Left lobe of liver (tissue), 2 donors: ENCODE results near the gene PITPNC1. TPM values are rescaled to one million over a fixed set of nuclear protein-coding genes. Genes with fewer than 3 reads are reported as not detected.
"Not testable (repeated sequence)": the region's sequence is repeated elsewhere in the genome, so short reads cannot be mapped to it uniquely, and the experiment has no call there.

Experiments
- ATAC-seq: fragments of 200-7000 bp; cut with Tn5 transposase; one replicate; pipeline ENCODE4 v1.9.1; 2020; ENCODE audit warnings: mild to moderate bottlenecking, moderate library complexity
- DNase-seq: peaks from one replicate; pipeline ENCODE4 v3.0.0-alpha.2; 2020; ENCODE audit warnings: low spot score
- total RNA-seq: library from RNA; stranded (reverse); gene quantifications from one replicate; pipeline ENCODE4 v1.2.1, GENCODE V29; 2021
- donor health status: DM: no; HTN: no; CAD: no; lungs with moderate emphysema.
- donor health status: DM: no; HTN: yes; CAD: no.

PITPNC1 gene
- total RNA-seq, 1 donor from 2014 or later: 13.1 TPM

DNA sequence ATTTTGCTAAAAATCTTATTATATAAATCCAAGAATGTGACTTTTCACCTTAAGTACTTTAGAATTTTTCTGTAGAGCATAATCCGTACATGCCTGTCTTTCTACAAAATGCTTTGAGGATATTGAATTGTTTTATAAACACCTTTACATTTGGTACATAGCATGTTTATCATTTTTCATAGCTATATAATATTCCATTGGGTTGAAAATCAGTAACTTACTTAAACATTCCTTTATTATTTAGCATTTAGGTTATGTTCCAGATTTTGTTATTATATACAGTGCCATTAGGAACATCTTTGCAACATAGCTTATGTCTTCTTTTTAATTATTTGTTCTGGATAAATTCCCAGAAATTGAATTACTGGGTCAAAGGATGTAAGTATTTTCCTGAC is 323.6 kb downstream of the PITPNC1 start:
- no peak for ATAC-seq
- no peak for DNase-seq

DNA sequence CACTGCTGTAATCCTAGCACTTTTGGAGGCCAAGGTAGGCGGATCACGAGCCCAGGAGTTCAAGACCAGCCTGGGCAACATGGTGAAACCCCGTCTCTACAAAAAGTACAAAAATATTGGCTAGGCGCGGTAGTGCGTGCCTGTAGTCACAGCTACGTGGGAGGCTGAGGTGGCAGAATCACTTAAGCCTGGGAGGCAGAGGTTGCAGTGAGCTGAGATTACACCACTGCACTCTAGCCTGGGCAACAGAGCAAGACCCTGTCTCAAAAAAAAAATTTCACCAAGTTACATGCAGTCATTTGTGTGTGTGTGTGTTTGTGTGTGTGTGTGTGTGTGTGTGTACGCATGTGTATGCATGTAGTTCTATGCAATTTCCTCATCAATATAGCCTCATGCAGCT is 325.8 kb downstream of the PITPNC1 start:
- ATAC-seq, DNase-seq: not testable (repeated sequence)

DNA sequence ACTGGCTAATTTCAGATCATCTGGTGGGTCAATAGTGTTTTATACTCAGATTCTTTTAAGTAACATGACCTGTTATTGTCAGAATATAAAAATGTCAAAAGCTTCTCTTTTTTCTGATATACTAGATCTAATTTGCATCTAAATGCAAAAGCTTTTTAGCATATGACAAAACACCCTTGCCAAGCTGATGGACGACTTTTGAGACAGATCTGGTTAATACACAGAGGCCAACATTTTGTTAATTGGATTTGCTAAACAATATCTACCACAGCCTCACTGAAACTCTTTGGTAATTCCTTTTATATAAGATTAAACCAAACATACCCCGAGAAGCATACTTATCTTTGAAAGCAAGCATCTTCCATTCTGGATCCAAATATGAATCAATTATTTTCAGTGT is 330.4 kb downstream of the PITPNC1 start:
- no peak for DNase-seq
- ATAC-seq: no peak

DNA sequence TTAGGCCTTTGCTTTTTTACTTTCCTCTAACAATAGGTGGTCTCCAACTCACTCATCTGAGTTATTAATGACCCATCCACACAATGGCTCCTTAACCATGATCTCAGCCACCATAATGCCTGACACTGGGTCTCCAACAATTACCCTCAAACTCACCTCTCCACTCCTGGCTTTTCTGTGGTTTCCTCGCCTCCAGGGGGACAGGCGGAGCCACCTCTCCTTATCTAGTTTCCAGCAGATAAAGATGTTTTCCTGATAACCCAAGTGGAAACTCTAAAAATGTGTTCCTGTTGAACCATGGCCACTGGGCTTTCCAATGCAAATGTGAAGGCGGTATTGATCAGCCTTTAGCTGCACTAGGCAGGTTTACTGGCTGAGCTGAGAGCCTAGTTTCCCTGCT is 331.3 kb downstream of the PITPNC1 start:
- ATAC-seq: no peak
- DNase-seq: no peak

DNA sequence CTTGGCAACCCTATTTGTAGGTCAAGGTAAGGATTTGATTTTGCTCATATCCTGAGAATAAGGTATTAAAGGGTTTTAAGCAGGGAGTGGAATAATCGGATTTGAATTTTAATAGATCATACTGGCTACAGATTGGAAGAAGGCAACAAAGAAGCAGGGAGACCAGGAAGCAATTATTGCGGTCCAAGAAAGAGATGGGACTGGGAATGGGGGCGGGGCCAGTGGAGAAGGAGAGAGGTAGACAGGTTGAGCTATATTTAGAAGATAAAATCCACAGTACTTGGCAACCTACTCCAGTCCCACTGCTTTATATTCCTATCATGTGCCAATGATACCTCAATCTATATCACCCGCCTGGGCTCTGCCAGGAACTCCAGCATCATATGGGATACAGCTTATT is 334.8 kb downstream of the PITPNC1 start:
- ATAC-seq: no peak
- no peak for DNase-seq

DNA sequence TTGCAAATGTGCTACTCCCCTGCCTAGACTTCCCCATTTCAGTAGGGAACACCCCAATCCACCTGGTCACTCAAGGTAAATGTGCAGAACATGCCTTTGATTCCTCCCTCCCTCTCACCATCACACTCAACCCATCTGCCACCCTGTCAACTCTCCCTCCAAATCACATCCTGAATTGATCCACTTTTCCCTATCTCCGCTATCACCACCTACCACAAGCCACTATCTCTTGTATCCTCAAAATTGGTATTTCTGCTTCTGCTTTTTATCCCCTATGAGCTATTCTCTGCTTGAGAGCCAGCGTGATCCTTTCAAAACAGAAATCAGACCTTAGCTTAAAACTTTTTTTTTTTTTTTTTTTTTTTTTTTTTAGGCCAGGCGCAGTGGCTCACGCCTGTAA is 335.3 kb downstream of the PITPNC1 start:
- DNase-seq (no peak), ATAC-seq (no peak)

DNA sequence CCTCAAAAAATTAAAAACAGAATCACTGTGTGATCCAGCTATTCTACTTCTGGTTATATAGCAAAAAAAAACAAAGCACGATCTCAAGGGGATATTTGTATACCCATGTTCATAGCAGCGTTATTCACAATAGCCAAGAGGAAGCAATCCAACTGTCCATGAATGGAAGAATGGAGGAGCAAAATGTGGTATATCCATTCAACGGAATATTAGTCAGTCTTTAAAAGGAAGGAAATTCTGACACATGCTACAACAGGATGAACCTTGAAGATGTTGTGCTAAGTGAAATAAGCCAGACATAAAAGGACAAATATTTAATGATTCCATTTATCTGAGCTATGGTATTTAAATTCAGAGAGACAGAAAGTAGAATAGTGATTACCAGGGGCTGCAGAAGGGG is 336.1 kb downstream of the PITPNC1 start:
- ATAC-seq: no peak
- no peak for DNase-seq

DNA sequence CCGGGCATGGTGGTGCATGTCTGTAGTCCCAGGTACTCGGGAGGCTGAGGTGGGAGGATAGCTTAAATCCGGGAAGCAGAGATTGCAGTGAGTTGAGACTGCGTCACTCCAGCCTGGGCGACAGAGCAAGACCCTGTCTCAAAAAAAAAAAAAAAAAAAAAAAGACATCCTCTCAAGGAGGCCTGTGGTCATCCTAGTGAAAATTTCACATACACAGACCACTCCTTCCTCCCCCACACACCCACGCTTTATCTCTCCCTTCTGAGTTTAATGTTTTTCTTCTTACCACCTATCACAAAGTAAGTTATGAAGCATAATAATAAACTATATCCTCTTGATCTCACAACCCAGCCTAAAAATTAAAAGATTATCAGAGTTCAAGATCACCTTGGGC is 339.3 kb downstream of the PITPNC1 start:
- DNase-seq: no peak
- ATAC-seq: no peak

DNA sequence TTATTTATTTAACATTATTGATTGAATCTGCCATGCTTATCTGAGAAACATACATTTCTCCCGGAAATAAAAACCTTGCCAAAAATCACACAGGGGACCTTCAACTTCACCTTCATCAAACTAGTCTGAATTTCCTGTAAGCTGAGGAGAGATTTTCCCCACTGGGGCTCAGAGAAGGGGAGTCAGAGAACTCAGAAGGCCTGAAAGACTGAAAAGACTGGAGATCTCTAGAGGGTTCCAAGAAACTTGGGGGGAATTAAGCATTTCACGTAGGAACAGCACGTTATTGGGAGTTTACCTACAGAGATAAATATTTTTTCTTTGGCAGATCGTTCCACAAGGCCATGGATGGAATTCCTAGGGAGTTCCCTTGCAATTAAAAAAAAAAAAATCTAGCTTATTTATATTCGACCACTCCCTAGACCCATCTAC is 340.1 kb downstream of the PITPNC1 start:
- ATAC-seq (no peak), DNase-seq (no peak)

DNA sequence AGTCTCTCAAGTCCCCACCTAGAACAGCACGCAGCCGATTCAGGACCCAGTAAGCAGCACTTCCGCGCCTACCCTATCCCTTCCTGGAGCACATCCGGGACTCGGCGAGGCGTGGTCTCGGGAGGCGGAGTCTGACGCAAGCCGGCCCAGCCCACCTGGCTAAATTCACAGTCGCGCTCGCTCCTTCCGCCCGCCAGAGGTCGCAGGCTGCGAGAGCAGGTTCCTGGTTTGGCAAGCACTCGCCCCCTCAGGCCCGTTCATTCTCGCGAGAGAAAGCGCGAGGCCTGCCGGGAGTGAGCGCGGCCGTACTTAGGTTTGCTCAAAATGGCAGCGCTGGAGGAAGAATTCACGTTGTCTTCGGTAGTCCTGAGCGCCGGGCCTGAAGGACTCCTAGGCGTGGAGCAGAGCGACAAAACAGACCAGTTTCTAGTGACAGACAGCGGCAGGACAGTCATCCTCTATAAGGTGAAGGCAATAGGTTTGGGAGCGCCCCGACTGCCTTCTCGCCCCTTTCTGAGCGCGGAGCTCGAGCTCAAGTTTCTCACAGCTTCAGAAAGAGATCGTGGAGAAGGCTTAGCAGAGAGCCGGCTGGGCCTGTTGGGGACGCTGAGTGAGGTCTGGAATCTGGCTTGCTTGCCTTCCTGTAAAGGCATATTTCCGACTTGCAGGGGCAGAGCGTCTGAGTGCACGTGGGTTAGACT is 340.7 kb downstream of the PITPNC1 start, which contains the start of gene NOL11:
Gene NOL11, plus strand, starts transcription at position 313 of the 701 bp plus-strand sequence. Its CDS starts 12 bp downstream, at position 325.
- peak; percentile 98 for ATAC-seq
- DNase-seq: peak; percentile 100

DNA sequence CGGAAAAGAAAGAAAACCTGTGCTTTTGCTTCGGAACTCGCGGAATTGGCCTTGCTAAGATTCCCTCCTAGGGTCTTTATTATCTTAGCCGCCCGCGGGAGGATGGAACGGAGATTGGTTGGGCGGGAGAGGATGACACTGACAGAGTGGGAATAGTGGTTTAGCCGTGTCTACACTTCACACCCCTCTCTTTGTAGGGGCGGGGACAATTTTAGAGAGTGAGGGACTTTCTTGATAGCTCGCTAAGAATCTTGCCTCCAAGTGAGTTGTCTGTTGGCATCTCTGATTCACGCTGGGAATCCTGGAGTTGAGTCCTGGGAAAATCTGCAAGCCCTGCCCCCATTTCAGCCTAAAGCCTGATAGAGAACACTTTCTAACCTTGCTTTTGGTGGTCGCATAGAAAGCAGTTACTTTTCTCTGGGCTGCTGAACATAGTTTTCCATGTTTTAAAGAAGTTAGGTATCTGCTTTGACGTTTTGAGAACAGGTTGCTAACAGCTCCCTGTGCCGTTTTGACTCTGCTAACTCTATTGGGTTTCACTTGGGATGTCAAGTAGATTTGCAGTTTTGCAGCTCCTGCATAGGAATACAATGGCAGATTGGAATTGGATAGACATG is 341.4 kb downstream of the PITPNC1 start:
- ATAC-seq: peak; percentile 25

DNA sequence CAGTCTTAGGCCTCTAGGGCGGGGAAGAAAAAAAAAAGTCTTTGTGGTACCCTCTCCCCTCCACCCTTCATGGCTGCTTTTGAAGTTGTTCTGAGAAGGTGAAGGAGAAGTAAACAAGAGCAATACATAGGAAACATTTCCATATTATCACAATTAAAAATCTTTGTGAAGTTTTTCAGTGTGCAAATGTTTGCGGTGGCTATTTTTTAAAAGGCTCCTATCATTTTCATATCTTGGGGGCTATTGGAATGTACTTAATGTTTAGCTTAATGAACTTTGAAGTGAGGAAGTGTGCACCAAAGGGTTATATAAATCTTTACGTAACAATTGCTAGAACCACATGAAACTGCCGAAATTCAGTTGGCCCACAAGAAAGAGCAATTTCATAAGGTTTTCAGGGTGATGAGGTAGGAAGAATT is 348.3 kb downstream of the PITPNC1 start:
- no peak for ATAC-seq
- DNase-seq: no peak

More for the DNA sequence above, 341.4 kb downstream of the PITPNC1 start:
- DNase-seq: no peak

DNA sequence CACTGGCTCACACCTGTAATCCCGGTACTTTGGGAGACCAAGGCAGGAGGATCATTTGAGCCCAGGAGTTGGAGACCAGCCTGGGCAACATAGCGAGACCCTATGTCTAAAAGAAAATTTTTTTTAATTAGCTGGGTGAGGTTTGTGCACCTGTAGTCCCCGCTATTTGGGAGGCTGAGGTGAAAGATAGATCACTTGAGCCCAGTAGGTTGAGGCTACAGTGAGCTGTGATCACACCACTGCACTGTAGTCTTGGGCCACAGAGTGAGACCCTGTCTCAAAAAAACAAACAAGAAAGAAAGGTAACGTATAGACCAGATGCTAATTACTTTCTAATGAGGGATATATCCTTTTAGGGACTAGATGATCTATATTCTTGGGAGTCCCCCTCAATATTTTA is 348.7 kb downstream of the PITPNC1 start:
- no peak for DNase-seq
- no peak for ATAC-seq

DNA sequence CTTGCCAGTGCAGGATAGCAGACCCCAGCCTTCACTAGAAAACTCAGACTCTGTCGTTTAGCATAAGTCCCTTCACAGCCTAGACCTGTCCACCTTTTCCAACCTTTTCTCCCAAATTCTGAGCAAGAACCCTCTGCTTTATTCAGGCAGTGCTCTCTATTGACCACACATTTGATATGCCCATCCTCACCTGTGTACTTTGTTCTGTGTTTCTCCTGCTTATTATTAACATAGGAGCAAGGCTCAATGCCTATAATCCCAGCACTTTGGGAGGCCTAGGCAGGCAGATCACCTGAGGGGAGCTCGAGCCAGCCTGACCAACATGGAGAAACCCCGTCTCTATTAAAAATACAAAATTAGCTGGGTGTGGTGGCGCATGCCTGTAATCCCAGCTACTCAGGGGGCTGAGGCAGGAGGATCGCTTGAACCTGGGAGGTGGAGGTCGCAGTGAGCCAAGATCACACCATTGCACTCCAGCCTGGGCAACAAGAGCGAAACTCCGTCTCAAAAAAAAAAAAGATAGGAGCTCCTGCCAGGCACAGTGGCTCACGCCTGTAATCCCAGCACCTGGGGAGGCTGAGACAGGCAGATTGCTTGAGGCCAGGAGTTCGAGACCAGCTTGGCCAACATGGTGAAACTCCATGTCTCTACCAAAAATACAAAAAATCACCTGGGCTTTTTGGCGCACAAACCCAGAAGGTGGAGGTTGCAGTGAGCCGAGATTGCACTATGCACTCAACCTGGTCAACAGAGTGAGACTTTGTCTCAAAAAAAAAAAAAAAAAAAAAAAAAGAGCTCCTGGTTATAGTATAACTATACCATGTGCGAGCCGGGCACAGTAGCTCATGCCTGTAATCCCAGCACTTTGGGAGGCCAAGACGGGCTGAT is 350.3 kb downstream of the PITPNC1 start:
- peak; percentile 92 for ATAC-seq

DNA sequence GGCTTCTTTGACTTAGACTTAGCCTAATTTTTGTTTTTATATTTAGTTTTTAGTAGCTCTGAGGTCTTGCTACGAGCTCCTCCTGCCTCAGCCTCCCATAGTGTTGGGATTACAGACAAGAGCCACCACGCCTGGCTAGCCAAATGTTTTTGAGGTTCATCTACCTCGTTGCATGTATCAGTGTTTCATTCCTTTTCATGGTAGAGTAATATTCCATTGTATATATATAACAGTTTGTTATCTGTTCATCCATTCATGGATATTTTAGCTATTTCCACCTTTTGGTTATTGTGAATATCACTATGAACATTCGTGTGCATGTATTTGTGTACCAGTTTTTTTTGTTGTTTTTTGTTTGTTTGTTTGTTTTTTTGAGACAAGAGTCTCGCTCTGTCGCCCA is 352.8 kb downstream of the PITPNC1 start:
- DNase-seq (no peak), ATAC-seq (no peak)

More for the DNA sequence above, 350.3 kb downstream of the PITPNC1 start:
- peak; percentile 63 for DNase-seq

DNA sequence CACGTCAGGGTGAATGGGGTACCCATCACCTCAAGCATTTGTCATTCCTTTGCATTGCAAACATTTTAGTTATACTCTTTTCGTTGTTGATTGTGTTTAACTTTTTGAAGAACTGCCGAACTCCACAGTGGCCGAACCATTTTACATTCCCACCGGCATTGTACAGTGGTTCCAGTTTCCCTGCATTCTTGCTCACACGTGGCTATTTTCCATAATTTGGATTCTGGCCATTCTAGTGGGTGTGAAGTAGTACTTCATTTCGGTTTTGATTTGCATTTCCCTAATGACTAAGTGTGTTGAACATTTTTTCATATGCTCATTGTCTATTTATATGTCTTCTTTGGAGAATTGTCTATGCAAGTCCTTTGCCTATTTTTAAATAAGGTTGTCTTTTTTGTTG is 353.6 kb downstream of the PITPNC1 start:
- DNase-seq: no peak
- ATAC-seq: no peak

DNA sequence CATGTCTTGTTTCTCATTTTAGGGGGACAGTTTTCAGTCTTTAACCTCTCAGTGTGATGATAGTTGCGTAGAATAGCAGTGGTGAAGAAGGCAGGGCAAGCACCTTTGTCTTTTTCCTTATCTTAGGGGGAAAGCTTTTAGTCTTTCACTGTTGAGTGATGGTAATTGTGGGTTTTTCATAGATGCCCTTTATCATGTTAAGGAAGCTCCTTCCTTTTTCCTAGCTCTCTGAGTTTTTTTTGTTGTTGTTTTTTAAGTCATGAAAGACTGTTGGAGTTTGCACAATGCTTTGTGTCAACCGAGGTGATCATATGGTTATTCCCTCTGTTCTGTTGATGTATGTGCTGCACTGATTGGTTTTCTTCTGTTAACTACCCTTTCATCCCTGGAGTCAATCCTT is 356.4 kb downstream of the PITPNC1 start:
- DNase-seq (no peak), ATAC-seq (no peak)

DNA sequence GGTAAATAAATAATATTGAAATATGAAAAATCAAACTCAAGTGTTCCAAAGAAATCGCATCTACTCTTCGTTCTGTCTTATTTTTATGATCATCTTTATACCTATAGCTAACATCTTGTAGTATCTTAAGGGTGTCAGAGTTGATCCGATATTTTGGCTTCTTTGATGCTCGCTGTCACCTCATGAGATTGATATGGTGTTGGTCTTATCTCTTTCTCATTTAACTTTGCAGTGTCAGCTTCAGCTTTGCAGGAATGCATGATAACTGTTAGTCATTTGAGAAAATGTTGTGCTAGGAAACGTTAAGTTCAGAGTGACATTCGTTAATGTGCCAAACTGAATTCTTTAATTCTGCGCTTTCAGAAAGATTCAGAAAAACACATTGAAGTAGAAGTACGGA is 360.1 kb downstream of the PITPNC1 start:
- DNase-seq: no peak
- ATAC-seq: no peak

DNA sequence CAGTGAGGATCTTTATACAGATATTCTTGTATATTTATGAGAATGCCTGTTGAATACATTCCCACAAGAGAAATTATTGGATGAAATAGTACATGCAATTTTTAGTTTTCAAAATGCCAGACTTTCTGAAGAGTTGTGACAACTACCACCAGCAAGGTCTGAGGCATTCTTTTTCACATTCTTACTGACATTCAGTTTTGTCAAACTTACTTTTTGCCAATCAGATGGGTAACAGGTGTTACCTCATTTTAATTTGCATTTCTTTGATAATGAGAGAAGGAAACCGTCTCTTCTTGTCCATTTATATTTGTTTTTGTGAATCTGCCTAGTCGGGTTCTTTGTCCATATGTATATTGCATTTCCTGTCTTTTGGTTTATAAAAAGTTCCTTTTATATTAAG is 364.9 kb downstream of the PITPNC1 start:
- ATAC-seq (no peak), DNase-seq (no peak)
